Neutrophil (primary cell): ENCODE results near the gene MRPS26.
"Not testable (repeated sequence)": the region's sequence is repeated elsewhere in the genome, so short reads cannot be mapped to it uniquely, and the experiment has no call there.

Source experiments
- H3K27ac ChIP-seq: fragments of 200-600 bp; sonication (generic); 2 replicates; pipeline ENCODE4 v1.5.1; 2016; ENCODE audit warnings: mild to moderate bottlenecking, moderate library complexity
- H3K27me3 ChIP-seq: fragments of 200-600 bp; sonication (generic); 2 replicates; pipeline ENCODE4 v1.6.0; 2016; ENCODE audit warnings: mild to moderate bottlenecking
- H3K36me3 ChIP-seq: fragments of 200-600 bp; sonication (generic); 2 replicates; pipeline ENCODE4 v1.5.1; 2017
- H3K4me1 ChIP-seq, 2 experiments: fragments of 200-600 bp in 1 of 2; sonication (generic) in 1 of 2; 1 replicate in 1 of 2; 2 replicates in 1 of 2; pipeline versions ENCODE4 v1.5.1 to v1.6.1; 2013 to 2016; ENCODE audit warnings: low read depth in 1 of 2, low read length in 1 of 2, mild to moderate bottlenecking in 1 of 2, moderate library complexity in 1 of 2; ENCODE audit not compliant: control insufficient read depth in 1 of 2, insufficient read depth in 1 of 2
- H3K4me3 ChIP-seq, 2 experiments: fragments of 200-600 bp in 1 of 2; sonication (generic) in 1 of 2; 1 replicate in 1 of 2; 2 replicates in 1 of 2; pipeline ENCODE4 v1.5.1; 2013 to 2016; ENCODE audit warnings: low read depth in 1 of 2, low read length in 1 of 2, mild to moderate bottlenecking in 1 of 2, moderate library complexity in 1 of 2
- H3K9me3 ChIP-seq: fragments of 200-600 bp; sonication (generic); 2 replicates; pipeline ENCODE4 v1.5.1; 2016
- CTCF ChIP-seq: fragments of 200-600 bp; sonication (generic); IDR thresholded peaks from 2 replicates; pipeline ENCODE4 v1.5.1; 2016; ENCODE audit warnings: antibody characterized with exemption

Gene MRPS26

GRCh38 chr20:3051385-3052019, 5.7 kb downstream of the MRPS26 start:
- Histone ChIP-seq H3K27ac (no peak overlapping the region), H3K36me3 (peaks cover 15% of the 10 kb centered on the region), H3K4me1 (peaks cover 6% of the 10 kb centered on the region in 2 experiments), H3K27me3 (no peaks in the 10 kb centered on the region), H3K4me3 (no peak overlapping the region), H3K9me3 (no peaks in the 10 kb centered on the region)
- TF ChIP-seq CTCF: no peak

DNA sequence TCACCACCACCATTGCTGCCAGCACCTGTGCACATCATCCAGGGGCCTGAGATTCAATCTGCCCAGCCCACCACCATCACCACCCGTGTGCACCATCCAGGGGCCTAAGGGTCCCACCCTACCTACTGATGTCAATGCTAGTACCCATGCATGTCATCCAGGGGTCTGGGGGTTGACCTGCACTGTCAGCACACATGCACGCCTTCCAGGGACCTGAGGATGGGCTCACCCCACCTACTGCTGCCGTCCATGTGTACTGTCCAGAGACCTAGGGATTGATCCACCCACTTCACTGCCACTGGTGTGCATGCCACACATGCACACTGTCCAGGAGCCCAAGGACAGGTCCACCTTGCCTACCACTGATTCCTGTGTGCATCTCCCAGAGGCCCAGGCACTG, 13.6 kb downstream of the MRPS26 start:
- no peak overlapping the region for H3K27ac ChIP-seq
- no peak for TF ChIP-seq CTCF
- H3K4me3 ChIP-seq: no peak overlapping the region

GRCh38 chr20:3064119-3064518, 18.3 kb downstream of the MRPS26 start:
- H3K27me3 ChIP-seq: peaks cover 40% of the 10 kb centered on the region
- not testable (repeated sequence) for H3K9me3 ChIP-seq, H3K36me3 ChIP-seq, H3K27ac ChIP-seq, H3K4me1 ChIP-seq, H3K4me3 ChIP-seq

More for the DNA sequence above, 13.6 kb downstream of the MRPS26 start:
- peaks cover 6% of the 10 kb centered on the region for H3K27me3 ChIP-seq
- no peaks in the 10 kb centered on the region for H3K9me3 ChIP-seq
- no peaks in the 10 kb centered on the region for H3K4me1 ChIP-seq
- no peaks in the 10 kb centered on the region for H3K36me3 ChIP-seq

DNA sequence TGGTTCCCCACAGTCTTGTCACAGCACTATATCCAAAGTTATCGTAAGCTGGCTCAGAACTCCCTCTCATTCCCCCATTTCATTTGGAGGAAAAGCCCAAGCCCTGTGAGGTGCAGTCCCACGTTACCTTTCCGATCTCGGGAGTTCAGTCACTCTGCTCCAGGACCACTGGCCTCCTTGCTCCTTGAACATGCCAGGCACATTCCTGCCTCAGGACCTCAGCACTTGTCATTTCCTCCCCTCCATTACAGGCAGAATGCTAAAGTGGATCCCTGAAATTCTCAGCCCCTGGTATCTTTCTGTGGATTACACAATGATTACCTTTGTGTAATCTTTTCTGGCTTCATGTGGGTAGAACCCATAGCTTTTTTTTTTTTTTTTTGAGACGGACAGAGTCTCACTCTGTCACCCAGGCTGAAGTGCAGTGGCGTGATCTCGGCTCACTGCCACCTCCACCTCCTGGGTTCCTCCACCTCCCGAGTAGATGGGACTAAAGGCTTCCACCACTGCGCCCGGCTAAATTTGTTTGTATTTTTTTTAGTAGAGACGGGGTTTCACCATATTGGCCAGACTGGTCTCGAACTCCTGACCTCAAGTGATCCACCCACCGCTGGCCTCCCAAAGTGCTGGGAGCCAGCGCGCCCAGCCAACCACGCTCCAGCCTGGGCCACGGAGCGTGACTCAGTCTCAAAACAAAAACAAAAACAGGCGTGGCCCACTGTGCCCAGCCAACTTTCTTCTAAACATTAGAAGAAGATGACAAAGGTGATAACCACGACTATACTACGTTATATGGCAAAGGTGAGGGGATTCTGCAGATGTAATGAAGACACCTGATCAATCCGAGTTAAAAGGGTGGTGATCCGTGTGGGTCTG, 21.5 kb downstream of the MRPS26 start:
- Histone ChIP-seq H3K9me3 (no peaks in the 10 kb centered on the region), H3K36me3 (no peaks in the 10 kb centered on the region), H3K4me3 (no peak overlapping the region), H3K27ac (no peak overlapping the region), H3K4me1 (peaks cover 13 to 19% of the 10 kb centered on the region in 2 experiments), H3K27me3 (peaks cover 69% of the 10 kb centered on the region)
- no peak for TF ChIP-seq CTCF

DNA sequence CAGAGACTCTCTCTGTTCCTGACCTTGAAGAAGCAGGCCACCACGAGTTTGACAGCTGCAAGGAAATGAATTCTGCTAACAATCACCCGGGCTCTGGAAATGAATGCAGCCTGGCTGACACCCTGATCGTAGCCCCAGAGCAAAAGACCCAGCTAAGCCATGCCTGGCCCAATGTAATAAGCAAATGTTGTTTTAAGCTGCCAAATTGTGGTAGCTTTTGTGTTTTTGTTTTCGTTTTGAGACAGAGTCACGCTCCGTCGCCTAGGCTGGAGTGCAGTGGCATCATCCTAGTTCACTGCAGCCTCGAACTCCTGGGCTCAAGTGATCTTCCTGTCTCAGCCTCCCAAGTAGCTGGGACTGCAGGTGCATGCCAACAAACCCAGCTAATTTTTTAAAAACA, 22.2 kb downstream of the MRPS26 start:
- no peaks in the 10 kb centered on the region for H3K36me3 ChIP-seq
- TF ChIP-seq CTCF: no peak
- peaks cover 17 to 26% of the 10 kb centered on the region in 2 experiments for H3K4me1 ChIP-seq

More for the DNA sequence above, 22.2 kb downstream of the MRPS26 start:
- H3K27me3 ChIP-seq: peaks cover 76% of the 10 kb centered on the region
- H3K9me3 ChIP-seq: no peaks in the 10 kb centered on the region
- no peak overlapping the region for H3K4me3 ChIP-seq
- no peak overlapping the region for H3K27ac ChIP-seq
